Activated T-cell treated with anti-CD3 and anti-CD28 coated beads for 48 hours (primary cell): ENCODE results near the gene PPP1R1A.

ENCODE experiments used
- DNase-seq: peaks from one replicate; pipeline ENCODE4 v3.0.0-alpha.2; 2020; ENCODE audit warnings: low read depth

PPP1R1A gene

DNA sequence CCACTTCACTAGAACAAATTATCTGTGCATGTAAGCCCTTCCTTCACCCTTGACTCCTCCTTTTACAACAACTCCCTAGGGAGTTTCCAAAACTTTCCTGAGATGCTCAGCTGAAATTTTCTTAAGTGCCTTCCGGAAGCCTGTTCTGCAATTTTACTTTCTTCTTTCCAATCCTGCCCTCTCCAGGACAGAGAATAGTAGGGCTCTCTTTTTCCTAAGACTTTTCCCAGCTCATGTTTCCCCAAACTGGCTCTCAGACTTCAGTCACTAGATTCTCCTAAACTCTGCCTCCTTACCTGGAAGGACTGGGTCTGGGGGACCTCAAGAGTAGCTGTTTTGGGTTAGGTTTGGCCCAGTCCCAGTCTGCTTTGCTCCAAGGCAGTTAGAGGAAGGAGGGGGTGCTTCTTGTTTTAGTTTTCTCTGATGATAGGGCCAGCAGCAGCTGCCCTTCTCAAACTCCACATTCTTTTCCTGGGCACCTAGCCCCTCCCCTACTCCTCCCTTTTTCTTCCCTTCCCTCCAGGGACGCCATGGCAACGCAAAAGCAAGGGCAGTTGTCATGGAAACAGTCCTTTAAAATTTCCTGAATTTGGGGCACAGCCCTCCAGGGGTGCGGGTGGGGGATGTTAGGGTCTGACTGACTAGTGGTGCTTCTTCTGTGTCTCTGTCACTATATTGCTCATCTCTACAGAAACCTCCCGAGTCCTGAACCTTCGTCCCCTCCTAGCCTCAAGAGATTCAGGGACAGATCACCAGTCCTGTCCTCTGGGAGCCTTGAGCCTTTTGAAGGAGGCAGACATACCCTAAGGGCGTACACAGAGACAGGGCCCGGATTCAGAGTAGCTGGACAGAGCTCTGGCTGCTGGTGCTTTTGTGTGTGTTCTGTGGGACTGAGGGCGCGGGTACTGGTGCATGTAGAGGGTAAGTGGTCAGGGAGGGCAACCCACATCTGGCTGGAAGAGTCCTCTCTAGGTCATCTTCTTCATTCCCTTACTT, 17.0 kb downstream of the PPP1R1A start:
- DNase-seq: no peak

DNA sequence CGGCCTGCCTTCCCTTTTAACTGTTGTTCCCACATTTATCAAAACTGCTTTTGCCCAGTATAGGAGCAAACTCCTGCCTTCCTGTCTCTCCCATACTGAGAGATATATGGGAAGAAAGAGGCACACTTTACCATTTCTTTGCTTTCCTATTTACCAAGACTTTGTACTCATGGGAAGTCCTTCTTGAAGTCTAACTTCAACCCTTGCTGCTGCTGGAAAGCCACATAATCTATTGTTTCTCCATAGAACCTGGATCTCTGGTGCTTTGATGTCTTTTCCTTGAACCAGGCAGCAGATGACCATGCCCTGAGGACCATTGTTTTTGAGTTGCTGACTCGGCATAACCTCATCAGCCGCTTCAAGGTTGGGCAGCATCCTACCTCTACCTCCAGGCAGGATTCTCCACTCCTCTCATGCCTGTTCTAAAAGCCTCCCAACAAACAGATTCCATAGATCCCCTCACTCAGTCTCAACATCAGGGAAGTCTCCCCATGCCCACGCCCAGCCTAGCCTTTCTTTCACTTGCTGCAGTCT, 18.4 kb downstream of the PPP1R1A start:
- DNase-seq: no peak

GRCh38 chr12:54569072-54569471, 19.4 kb downstream of the PPP1R1A start:
- DNase-seq: no peak

- no peak for DNase-seq
Observed at GRCh38 chr12:54566792-54567191, 21.7 kb downstream of the PPP1R1A start.

GRCh38 chr12:54565986-54566544, 22.4 kb downstream of the PPP1R1A start:
- DNase-seq: no peak

- DNase-seq: no peak
Observed at GRCh38 chr12:54565310-54565985, 23.0 kb downstream of the PPP1R1A start.

GRCh38 chr12:54564768-54565167, 23.7 kb downstream of the PPP1R1A start:
- no peak for DNase-seq

DNA sequence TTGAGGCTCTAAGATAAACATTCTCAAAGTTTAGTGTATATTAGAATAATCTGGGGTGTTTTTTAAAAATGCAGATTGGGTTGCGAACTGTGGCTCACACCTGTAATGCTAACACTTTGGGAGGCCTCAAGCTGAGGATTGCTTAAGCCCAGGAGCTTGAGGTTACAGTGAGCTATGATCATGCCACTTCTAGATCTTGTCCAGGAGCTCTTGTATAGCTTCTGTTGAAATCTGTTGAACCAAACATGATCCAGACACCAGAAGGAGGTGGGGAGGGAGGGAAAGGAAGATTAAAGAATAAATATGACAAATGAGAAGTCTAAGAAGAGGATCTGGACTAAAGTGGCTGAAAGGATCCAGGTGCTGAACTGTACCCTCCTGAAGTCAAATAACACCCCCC, 24.7 kb downstream of the PPP1R1A start:
- DNase-seq: no peak

- DNase-seq: no peak
Observed at GRCh38 chr12:54562750-54563356, 25.6 kb downstream of the PPP1R1A start.

DNA sequence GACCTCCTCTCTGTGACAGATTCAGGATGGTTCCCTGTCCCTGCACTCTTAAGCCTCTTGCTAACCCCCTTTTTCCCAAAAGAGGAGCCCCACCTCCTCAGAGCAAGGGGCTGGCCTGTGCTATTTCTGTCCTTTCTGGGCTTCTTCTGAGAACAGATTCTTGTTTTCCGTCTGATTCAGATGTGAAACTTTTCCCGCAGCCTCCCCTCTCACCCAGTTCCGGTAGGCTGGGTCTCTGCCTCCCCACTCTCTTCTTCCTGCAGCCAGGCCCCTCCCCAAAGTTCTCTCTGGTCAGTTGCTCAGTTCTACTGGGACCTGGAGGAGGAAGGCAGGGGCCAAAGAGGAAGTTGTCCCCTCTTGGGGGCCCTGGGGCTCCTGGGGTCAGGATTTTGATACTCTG, 27.3 kb downstream of the PPP1R1A start:
- DNase-seq: peak; percentile 14

DNA sequence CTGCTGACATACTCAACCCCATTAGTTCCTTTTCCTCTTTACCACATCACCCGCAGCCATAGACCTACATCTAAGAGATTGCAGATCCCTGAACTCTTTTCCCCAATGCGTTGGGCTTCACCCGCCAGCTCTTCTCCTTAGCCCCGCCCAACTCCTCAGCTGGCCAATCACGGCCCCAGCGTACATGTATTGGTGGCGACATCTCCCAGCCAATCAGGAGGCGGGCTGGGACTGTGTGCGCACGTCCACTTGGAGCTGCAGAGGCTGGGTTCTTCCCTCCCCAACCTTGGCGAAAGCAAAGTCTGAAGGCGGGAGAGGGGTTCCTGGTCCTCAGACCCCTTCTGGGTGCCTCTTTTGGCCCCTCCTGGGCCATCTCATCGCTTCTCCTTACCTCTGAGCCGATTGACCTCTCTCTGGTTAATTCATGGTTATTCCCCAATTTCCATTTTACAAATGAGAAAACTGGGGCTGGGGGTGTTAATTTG, 28.0 kb downstream of the PPP1R1A start:
- DNase-seq: peak; percentile 83

GRCh38 chr12:54558759-54559158, 29.7 kb downstream of the PPP1R1A start:
- DNase-seq: no peak

GRCh38 chr12:54558311-54558710, 30.1 kb downstream of the PPP1R1A start:
- DNase-seq: no peak

DNA sequence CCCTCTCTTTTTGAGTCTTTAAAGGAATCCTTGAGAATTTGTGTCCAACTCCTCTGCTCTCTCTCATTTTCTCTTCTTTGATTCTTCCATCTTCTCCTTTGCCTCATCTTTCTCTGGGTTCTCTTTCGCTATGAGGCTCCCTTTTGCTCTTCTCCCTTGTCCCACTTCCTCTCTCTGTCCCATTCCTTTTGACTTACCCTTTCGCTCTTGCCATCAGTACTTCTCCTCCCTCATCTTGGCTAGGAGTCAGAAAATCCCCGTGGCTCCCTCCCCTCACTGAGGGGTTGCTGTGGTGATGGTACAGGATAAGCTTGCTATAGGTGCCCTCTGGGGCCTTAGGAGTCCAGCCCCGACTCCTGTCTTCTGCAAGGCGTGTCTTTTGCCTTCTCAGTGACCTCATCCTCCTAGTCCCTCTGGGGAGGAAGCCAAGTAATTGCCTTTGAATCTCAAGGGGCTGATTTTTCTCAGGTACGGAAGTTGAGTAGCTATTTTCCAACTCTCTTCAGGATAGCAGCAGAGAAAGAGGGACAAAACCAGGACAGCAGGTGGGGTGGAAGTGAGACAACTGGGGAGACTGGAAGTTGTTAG, 32.7 kb downstream of the PPP1R1A start:
- DNase-seq: no peak

GRCh38 chr12:54549774-54550451, 38.5 kb downstream of the PPP1R1A start:
- DNase-seq: peak; percentile 42

- DNase-seq: no peak
Observed at GRCh38 chr12:54546511-54546910, 41.9 kb downstream of the PPP1R1A start.

GRCh38 chr12:54544743-54545142, 43.7 kb downstream of the PPP1R1A start:
- DNase-seq: no peak

DNA sequence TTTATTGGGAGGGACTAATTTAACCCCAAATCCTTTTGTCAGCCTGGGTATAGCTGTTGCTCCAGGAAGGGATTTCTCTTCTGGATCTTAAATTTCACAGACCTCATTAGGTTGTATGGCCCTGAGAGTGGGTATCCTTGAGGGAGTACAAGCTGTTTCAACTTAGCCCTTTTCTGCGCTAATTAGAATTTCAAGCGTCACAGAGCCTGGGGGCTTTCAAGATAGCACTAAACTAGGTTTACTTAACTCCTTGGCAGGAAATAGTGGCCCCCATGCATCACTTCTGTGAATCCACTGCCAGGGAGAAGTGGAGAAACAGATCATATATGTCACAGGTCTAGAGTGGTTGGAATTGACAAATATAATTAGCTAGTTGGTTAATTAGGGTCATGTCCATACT, 44.9 kb downstream of the PPP1R1A start:
- no peak for DNase-seq

DNA sequence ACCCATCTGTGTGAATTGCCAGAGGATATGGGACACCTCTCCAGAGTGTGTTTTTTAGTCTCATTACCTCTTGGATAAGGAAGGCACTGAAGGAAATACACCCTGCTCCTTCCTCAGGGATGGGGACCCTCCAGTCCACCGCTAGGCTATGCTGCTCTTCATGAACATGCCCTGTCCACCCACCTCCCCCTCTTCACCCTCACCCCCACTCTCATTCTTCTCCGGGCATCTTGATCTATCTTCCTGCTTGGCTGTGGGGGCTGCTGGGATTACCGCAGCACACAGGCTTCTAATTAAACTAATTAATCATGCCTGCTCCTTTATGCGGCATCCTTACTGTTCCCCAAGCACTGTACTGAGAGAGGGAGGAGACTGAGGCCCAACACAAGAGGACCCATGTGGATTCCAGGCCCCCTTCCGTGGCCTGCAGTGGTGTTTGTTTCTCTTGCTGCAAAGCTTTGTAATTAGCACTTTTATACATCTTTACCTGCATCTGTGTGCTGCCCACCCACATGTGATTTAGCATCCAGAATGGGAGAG, 46.6 kb downstream of the PPP1R1A start:
- no peak for DNase-seq

DNA sequence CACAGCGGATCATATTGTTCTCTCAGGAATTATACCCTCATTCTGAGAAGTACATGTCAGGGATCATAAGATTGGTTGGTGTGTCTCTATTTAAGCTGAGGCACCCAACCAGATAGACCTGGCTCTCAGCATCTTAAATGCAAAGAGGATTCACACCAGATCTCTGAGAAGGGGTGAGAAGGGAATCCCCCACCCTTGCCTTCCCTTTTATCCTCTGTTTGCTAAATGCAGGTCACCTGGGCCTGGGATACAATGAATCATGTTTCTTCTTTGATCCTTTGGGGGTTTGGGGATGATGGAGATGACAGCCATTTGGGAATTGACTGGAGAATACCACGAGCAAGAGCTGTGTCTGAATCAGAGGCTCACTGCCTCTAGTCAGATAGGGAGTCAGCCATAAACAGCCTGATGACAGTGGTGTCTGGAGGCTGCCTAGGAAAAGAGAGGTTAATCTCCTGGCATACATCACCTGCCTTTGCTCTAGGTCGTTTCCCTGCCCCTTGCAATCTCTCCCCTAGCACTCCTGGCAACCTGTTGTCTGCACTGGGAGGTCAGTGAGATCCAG, 50.2 kb downstream of the PPP1R1A start:
- DNase-seq: no peak
